GM23248 (cell line): ENCODE data around the gene GALNT8.

Experiments used
- EZH2 ChIP-seq: fragments of 200-600 bp; sonication (generic); IDR thresholded peaks from 2 replicates; pipeline ENCODE4 v1.6.1; 2018; ENCODE audit warnings: antibody characterized with exemption, mild to moderate bottlenecking; ENCODE audit not compliant: insufficient read depth, poor library complexity, severe bottlenecking
- EZH2phosphoT487 ChIP-seq: fragments of 200-600 bp; sonication (generic); IDR thresholded peaks from 2 replicates; pipeline ENCODE4 v1.6.1; 2018; ENCODE audit warnings: antibody characterized with exemption, moderate library complexity, mild to moderate bottlenecking, low read depth; ENCODE audit not compliant: insufficient read depth

GRCh38 chr12:4717806-4718205, 2.4 kb upstream of the GALNT8 start:
- TF ChIP-seq EZH2 = no peak
- no peak for TF ChIP-seq EZH2phosphoT487
